Measurements from ENCODE around the gene MYO16.

Gene MYO16

GRCh38 chr13:109255141-109255856 lies 625.9 kb downstream of the MYO16 start:
- no peak for TF ChIP-seq ZNF521 (tag by site-specific recombination; IDR thresholded peaks at IDR 0.05)
- no peak for TF ChIP-seq ZNF404 (tag by site-specific recombination; IDR thresholded peaks at IDR 0.05)
- no peak for TF ChIP-seq ZNF112 (tag by site-specific recombination; IDR thresholded peaks at IDR 0.05)
- H3K4me1 ChIP-seq (ENCODE audit: control insufficient read depth, insufficient read depth, low read length), result no peaks in the 10 kb centered on the region
- POLR2A ChIA-PET, result no interaction called here
- H3K36me3 ChIP-seq (ENCODE audit: control insufficient read depth in 2 of 2, insufficient read depth in 1 of 2, low read length in 2 of 2), result no peaks in the 10 kb centered on the region
- H3K4me3 ChIP-seq (ENCODE audit: low read depth, low read length), result no peak overlapping the region
- CTCF ChIA-PET, result no interaction called here
- H3K27ac ChIP-seq (ENCODE audit: extremely low read depth, low read depth, low read length), result no peak overlapping the region
- H3K9me3 ChIP-seq (ENCODE audit: control insufficient read depth, insufficient read depth, low read depth, low read length), result no peaks in the 10 kb centered on the region

DNA sequence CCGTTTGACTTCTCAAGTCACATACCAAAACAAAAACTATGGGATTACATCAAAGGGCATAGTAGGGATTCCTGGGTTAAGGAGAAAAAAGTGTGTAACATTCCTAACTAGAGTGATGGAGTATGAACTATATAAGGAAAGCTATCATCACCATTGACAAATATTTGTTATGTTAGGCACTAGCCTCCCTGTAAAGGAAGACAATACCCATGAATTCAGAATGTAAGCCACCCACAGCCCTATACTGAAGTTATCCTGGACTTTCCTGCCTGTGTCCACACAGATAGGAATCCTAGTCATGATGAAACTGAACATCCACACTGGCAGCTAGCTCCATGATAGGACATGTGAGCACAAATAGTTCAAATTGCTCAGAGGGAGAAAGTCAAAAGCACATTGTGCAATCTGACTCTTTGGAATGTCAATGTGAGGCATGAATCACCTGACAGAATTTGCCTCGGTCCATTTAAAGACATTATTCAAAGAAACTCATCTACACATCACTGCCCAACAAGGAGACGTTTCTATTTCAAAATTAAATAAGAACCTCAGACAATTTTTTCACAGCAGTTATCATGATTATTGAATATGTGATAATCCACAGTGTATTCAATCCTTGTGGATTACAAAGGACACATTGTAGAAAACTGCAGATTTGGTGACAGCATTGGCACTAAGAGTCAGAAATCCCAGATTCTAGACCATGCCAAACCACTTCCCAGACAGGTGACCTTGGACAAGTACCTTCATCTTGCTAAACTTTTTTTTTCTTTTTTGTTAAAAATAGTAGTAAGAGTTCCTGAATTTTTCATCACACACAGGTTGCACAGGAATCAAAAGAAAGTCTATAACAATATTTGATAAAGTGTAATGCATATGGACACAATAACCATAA lies 627.7 kb downstream of the MYO16 start:
- TF ChIP-seq ZNF776 (tag by site-specific recombination; IDR thresholded peaks at IDR 0.05; ENCODE audit: borderline replicate concordance) (no peak), ZBTB44 (tag by site-specific recombination; IDR thresholded peaks at IDR 0.05) (no peak), ZNF423 (tag by site-specific recombination; IDR thresholded peaks at IDR 0.05) (no peak)
- no peaks in the 10 kb centered on the region for H3K4me1 ChIP-seq (ENCODE audit: control insufficient read depth, insufficient read depth, low read length)
- H3K36me3 ChIP-seq (ENCODE audit: control insufficient read depth in 2 of 2, insufficient read depth in 1 of 2, low read length in 2 of 2), result no peaks in the 10 kb centered on the region
- no peak overlapping the region for H3K4me3 ChIP-seq (ENCODE audit: low read depth, low read length)
- H3K9me3 ChIP-seq (ENCODE audit: control insufficient read depth, insufficient read depth, low read depth, low read length), result no peaks in the 10 kb centered on the region
- no peak overlapping the region for H3K27ac ChIP-seq (ENCODE audit: extremely low read depth, low read depth, low read length)
- POLR2A ChIA-PET, result no interaction called here
- CTCF ChIA-PET, result no interaction called here

All from HEK293 (cell line).